SK-N-SH treated with all-trans-retinoic acid at 6 μM for 48 hours (cell line): ENCODE results near the gene HPS5.

Experiments
- ATAC-seq: fragments of 200-7000 bp; cut with Tn5 transposase; 3 replicates; pipeline ENCODE4 v1.9.1; 2020; ENCODE audit warnings: mild to moderate bottlenecking, moderate library complexity
- ARNTL ChIP-seq: fragments of 450-650 bp; formaldehyde crosslinking; IDR thresholded peaks from 2 replicates; pipeline ENCODE4 v1.5.0; 2020; ENCODE audit warnings: low read depth, mild to moderate bottlenecking, moderate library complexity, borderline replicate concordance
- BACH2 ChIP-seq: fragments of 250-450 bp; sonication (Bioruptor Pico); IDR thresholded peaks from 2 replicates; pipeline ENCODE4 v1.9.0; 2021; ENCODE audit warnings: mild to moderate bottlenecking, borderline replicate concordance
- ESRRG ChIP-seq: fragments of 250-450 bp; sonication (Bioruptor Pico); IDR thresholded peaks from 2 replicates; pipeline ENCODE4 v1.6.1; 2021; ENCODE audit warnings: mild to moderate bottlenecking
- GLIS3 ChIP-seq: fragments of 250-450 bp; sonication (Bioruptor Pico); IDR thresholded peaks from 2 replicates; pipeline ENCODE4 v1.5.0; 2020; ENCODE audit warnings: mild to moderate bottlenecking, moderate library complexity
- ISL1 ChIP-seq: fragments of 250-450 bp; sonication (Bioruptor Pico); IDR thresholded peaks from 2 replicates; pipeline ENCODE4 v2.1.2; 2022; ENCODE audit warnings: mild to moderate bottlenecking, moderate library complexity
- OSR1 ChIP-seq: fragments of 250-450 bp; sonication (Bioruptor Pico); IDR thresholded peaks from 2 replicates; pipeline ENCODE4 v1.8.0; 2022; ENCODE audit warnings: moderate library complexity, mild to moderate bottlenecking, inconsistent platforms
- PPARA ChIP-seq: fragments of 250-450 bp; sonication (Bioruptor Pico); IDR thresholded peaks from 2 replicates; pipeline ENCODE4 v1.5.0; 2020; ENCODE audit warnings: mild to moderate bottlenecking, borderline replicate concordance
- RARB ChIP-seq: fragments of 250-450 bp; sonication (Bioruptor Pico); IDR thresholded peaks from 2 replicates; pipeline ENCODE4 v1.8.0; 2021; ENCODE audit warnings: mild to moderate bottlenecking, moderate library complexity
- SNAI2 ChIP-seq: fragments of 250-450 bp; sonication (Bioruptor Pico); IDR thresholded peaks from 2 replicates; pipeline ENCODE4 v1.5.0; 2020; ENCODE audit warnings: mild to moderate bottlenecking, moderate library complexity
- TCF4 ChIP-seq: fragments of 250-450 bp; sonication (Bioruptor Pico); IDR thresholded peaks from 2 replicates; pipeline ENCODE4 v1.8.0; 2021; ENCODE audit warnings: mild to moderate bottlenecking, moderate library complexity, borderline replicate concordance
- ZFP3 ChIP-seq: fragments of 250-450 bp; sonication (Bioruptor Pico); IDR thresholded peaks from 2 replicates; pipeline ENCODE4 v1.5.0; 2020; ENCODE audit warnings: mild to moderate bottlenecking, moderate library complexity
- ZFP30 ChIP-seq: fragments of 450-650 bp; formaldehyde crosslinking; IDR thresholded peaks from 2 replicates; pipeline ENCODE4 v1.5.0; 2022; ENCODE audit warnings: mild to moderate bottlenecking, moderate library complexity
- ZNF565 ChIP-seq: fragments of 450-650 bp; formaldehyde crosslinking; conservative IDR thresholded peaks from 2 replicates; pipeline ENCODE4 v1.5.0; 2020; ENCODE audit warnings: low read depth, mild to moderate bottlenecking, moderate library complexity
- ZNF70 ChIP-seq: fragments of 450-650 bp; formaldehyde crosslinking; IDR thresholded peaks from 2 replicates; pipeline ENCODE4 v1.5.0; 2020; ENCODE audit warnings: mild to moderate bottlenecking, moderate library complexity
- ZNF8 ChIP-seq: fragments of 450-650 bp; formaldehyde crosslinking; IDR thresholded peaks from 2 replicates; pipeline ENCODE4 v1.5.0; 2020; ENCODE audit warnings: mild to moderate bottlenecking, moderate library complexity
- TF ChIP-seq, protein P1 (sequence below): fragments of 250-450 bp; sonication (Bioruptor Pico); IDR thresholded peaks from 2 replicates; pipeline ENCODE4 v1.5.1; 2021; ENCODE audit warnings: mild to moderate bottlenecking, moderate library complexity
- TF ChIP-seq, protein P2 (sequence below): fragments of 250-450 bp; sonication (Bioruptor Pico); IDR thresholded peaks from 2 replicates; pipeline ENCODE4 v1.5.0; 2020; ENCODE audit warnings: mild to moderate bottlenecking, moderate library complexity
- TF ChIP-seq, protein P3 (sequence below): fragments of 250-450 bp; sonication (Bioruptor Pico); IDR thresholded peaks from 2 replicates; pipeline ENCODE4 v1.8.0; 2021; ENCODE audit warnings: low read depth, mild to moderate bottlenecking, moderate library complexity, borderline replicate concordance
- TF ChIP-seq, protein P4 (sequence below): fragments of 250-450 bp; sonication (Bioruptor Pico); IDR thresholded peaks from 2 replicates; pipeline ENCODE4 v1.8.0; 2020; ENCODE audit warnings: mild to moderate bottlenecking, moderate library complexity, borderline replicate concordance

HPS5 gene

DNA sequence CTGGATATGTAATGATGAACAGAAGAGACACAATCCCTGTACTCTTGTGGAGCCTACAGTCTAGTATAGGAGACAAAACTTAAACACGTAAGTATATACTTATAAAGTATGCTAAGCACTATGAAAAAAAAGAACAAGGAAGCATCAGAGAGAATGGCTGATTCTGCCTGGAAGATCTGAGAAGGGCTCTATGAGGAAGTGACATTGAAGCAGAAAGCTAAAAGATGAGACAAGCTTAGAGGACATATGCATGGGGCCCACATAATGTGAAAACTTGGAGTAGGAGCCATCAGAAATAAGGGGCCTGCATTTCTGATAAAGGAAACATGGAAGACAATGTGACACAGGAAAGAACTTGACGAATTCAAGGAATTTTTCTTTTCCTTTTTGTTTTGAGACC, 39.3 kb downstream of the HPS5 start:
- TF ChIP-seq ISL1 = no peak
- TF ChIP-seq, protein P1, sequence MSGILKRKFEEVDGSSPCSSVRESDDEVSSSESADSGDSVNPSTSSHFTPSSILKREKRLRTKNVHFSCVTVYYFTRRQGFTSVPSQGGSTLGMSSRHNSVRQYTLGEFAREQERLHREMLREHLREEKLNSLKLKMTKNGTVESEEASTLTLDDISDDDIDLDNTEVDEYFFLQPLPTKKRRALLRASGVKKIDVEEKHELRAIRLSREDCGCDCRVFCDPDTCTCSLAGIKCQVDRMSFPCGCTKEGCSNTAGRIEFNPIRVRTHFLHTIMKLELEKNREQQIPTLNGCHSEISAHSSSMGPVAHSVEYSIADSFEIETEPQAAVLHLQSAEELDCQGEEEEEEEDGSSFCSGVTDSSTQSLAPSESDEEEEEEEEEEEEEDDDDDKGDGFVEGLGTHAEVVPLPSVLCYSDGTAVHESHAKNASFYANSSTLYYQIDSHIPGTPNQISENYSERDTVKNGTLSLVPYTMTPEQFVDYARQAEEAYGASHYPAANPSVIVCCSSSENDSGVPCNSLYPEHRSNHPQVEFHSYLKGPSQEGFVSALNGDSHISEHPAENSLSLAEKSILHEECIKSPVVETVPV (CRISPR knock-in tag) = no peak
- TF ChIP-seq RARB (CRISPR knock-in tag) = no peak
- no peak for TF ChIP-seq ESRRG (CRISPR knock-in tag)
- TF ChIP-seq BACH2 (CRISPR knock-in tag) = no peak
- no peak for TF ChIP-seq TCF4 (CRISPR knock-in tag)
- TF ChIP-seq, protein P2, sequence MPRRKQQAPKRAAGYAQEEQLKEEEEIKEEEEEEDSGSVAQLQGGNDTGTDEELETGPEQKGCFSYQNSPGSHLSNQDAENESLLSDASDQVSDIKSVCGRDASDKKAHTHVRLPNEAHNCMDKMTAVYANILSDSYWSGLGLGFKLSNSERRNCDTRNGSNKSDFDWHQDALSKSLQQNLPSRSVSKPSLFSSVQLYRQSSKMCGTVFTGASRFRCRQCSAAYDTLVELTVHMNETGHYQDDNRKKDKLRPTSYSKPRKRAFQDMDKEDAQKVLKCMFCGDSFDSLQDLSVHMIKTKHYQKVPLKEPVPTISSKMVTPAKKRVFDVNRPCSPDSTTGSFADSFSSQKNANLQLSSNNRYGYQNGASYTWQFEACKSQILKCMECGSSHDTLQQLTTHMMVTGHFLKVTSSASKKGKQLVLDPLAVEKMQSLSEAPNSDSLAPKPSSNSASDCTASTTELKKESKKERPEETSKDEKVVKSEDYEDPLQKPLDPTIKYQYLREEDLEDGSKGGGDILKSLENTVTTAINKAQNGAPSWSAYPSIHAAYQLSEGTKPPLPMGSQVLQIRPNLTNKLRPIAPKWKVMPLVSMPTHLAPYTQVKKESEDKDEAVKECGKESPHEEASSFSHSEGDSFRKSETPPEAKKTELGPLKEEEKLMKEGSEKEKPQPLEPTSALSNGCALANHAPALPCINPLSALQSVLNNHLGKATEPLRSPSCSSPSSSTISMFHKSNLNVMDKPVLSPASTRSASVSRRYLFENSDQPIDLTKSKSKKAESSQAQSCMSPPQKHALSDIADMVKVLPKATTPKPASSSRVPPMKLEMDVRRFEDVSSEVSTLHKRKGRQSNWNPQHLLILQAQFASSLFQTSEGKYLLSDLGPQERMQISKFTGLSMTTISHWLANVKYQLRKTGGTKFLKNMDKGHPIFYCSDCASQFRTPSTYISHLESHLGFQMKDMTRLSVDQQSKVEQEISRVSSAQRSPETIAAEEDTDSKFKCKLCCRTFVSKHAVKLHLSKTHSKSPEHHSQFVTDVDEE = no peak
- TF ChIP-seq ZNF8 (CRISPR knock-in tag) = no peak
- TF ChIP-seq ZNF70 = no peak
- TF ChIP-seq ZFP30 = no peak
- TF ChIP-seq OSR1 (CRISPR knock-in tag) = no peak
- TF ChIP-seq ARNTL (CRISPR knock-in tag) = no peak
- TF ChIP-seq, protein P3, sequence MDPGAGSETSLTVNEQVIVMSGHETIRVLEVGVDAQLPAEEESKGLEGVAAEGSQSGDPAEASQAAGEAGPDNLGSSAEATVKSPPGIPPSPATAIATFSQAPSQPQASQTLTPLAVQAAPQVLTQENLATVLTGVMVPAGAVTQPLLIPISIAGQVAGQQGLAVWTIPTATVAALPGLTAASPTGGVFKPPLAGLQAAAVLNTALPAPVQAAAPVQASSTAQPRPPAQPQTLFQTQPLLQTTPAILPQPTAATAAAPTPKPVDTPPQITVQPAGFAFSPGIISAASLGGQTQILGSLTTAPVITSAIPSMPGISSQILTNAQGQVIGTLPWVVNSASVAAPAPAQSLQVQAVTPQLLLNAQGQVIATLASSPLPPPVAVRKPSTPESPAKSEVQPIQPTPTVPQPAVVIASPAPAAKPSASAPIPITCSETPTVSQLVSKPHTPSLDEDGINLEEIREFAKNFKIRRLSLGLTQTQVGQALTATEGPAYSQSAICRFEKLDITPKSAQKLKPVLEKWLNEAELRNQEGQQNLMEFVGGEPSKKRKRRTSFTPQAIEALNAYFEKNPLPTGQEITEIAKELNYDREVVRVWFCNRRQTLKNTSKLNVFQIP (CRISPR knock-in tag) = no peak
- no peak for TF ChIP-seq GLIS3 (CRISPR knock-in tag)
- ATAC-seq = no peak

DNA sequence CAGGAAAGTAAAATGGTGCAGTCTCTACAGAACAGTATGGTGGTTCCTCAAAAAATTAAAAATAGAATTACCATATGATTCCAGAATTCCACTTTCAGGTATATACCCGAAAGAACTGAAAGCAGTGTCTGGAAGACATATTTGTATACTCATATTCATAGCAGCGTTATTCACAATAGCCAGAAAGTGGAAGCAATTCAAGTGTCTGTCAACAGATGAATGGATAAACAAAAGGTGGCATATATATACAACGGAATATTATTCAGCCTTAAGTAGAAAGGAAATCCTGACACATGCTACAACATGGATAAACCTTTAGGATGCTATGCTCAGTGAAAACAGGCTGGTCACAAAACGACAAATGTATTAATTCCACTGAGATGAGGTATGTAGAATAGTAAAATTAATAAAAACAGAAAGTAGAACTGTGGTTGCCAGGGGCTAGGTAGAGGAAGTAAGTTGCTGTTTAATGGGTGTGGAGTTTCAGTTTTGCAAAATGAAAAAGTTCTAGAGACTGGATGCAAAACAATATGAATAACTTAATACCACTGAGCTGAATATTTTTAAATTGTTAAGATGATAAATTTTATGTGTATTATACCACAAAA, 41.4 kb downstream of the HPS5 start:
- ATAC-seq = no peak
- TF ChIP-seq, protein P1 (CRISPR knock-in tag) = no peak
- no peak for TF ChIP-seq ZNF8 (CRISPR knock-in tag)
- no peak for TF ChIP-seq OSR1 (CRISPR knock-in tag)
- TF ChIP-seq ESRRG (CRISPR knock-in tag) = no peak
- no peak for TF ChIP-seq ZFP30
- TF ChIP-seq GLIS3 (CRISPR knock-in tag) = no peak
- TF ChIP-seq TCF4 (CRISPR knock-in tag) = no peak
- no peak for TF ChIP-seq ZNF565
- no peak for TF ChIP-seq SNAI2 (CRISPR knock-in tag)
- TF ChIP-seq, protein P4, sequence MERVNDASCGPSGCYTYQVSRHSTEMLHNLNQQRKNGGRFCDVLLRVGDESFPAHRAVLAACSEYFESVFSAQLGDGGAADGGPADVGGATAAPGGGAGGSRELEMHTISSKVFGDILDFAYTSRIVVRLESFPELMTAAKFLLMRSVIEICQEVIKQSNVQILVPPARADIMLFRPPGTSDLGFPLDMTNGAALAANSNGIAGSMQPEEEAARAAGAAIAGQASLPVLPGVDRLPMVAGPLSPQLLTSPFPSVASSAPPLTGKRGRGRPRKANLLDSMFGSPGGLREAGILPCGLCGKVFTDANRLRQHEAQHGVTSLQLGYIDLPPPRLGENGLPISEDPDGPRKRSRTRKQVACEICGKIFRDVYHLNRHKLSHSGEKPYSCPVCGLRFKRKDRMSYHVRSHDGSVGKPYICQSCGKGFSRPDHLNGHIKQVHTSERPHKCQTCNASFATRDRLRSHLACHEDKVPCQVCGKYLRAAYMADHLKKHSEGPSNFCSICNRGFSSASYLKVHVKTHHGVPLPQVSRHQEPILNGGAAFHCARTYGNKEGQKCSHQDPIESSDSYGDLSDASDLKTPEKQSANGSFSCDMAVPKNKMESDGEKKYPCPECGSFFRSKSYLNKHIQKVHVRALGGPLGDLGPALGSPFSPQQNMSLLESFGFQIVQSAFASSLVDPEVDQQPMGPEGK (CRISPR knock-in tag) = no peak
- TF ChIP-seq PPARA (CRISPR knock-in tag) = no peak
- TF ChIP-seq, protein P3 (CRISPR knock-in tag) = no peak
- TF ChIP-seq ZFP3 (CRISPR knock-in tag) = no peak
